Inflammatory macrophage treated with lipopolysaccharide for 4 hours (primary cell): ENCODE measurements around the gene PWP2.
"Not testable (repeated sequence)": the region's sequence is repeated elsewhere in the genome, so short reads cannot be mapped to it uniquely, and the experiment has no call there.

Source experiments
- DNase-seq: peaks from one replicate; pipeline ENCODE4 v3.0.0-alpha.2; 2020

Gene PWP2

GRCh38 chr21:44083631-44084291 lies 23.4 kb upstream of the PWP2 start:
- DNase-seq, result no peak

- peak; percentile 17 for DNase-seq
Observed at GRCh38 chr21:44084496-44085241, 22.5 kb upstream of the PWP2 start.

DNA sequence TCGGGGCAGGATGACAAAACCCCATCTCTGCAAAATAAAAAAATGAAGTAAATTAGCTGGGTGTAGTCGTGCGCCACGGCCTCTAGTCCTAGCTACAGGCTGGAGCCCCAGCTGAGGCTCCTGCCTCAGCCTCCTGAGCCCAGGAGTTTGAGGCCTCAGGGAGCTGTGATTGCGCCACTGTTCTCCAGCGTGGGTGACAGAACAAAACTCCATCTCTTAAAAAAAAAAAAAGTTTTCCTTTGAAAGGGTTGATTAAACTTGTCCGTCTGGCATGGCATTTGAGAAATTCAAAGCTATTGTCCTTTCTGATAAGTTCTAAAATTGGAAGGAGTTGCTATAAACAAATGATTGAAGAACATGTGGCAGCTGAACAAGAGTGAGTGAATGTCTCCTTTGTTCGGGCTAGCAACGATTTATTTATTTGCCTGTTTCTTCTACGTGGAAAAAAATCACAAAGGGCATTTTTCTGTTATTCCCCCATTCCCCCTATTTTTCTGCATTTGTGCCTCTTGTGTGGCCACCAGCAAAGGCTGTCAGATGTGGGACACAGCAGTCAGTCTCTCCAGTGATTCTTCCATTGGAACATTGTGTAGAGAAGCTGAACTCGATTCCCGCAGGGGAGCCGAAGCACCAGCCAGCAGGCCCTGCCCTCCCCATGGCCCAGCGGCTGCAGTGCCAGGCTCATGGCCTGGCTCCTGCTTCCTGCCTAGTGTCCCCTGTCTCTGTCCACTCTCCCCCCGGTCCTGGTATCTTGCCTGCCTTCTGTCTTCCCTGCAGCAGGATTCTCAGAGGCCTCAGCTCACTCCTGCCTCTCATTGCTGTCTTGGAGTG lies 21.5 kb upstream of the PWP2 start:
- DNase-seq, result no peak

DNA sequence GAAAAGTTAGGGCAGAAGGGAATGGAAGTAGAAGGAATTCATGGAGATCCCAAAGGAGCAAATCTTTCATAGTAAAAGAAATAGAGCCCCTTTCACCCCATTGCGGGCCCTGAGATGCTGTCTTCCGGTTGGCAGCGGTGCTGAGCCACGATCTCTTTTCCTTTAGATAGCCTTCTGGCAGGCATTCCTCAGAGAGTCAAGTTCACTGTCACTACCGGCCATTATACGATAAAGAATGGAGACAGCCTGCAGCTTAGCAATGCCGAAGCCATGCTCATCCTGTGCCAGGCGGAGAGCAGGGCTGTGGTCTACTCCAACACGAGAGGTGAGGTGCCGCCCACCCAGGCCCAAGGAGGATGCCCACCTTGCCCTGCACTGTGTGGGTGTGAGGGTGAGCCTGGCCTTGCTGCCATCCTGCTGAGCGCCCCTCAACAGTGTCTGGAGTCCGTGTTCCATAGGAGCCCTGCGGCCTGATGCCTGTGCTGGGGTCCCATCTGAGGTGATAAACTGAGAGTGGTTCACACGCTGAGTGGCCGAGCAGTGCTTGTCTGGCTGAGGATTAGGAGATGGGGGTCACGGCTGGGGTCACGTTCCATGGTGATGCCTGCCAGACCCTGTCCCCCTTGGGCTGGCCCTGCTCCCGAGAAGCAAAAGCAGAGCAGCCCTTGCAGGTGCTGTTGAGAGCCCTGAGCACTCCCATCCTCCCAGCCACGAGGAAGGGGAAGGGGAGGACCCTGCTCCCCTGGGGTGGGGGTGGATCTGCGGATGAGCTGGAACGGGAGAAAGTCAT lies 20.4 kb upstream of the PWP2 start:
- DNase-seq, result no peak

- DNase-seq, result peak; percentile 39
Observed at GRCh38 chr21:44087426-44088400, 19.5 kb upstream of the PWP2 start.

DNA sequence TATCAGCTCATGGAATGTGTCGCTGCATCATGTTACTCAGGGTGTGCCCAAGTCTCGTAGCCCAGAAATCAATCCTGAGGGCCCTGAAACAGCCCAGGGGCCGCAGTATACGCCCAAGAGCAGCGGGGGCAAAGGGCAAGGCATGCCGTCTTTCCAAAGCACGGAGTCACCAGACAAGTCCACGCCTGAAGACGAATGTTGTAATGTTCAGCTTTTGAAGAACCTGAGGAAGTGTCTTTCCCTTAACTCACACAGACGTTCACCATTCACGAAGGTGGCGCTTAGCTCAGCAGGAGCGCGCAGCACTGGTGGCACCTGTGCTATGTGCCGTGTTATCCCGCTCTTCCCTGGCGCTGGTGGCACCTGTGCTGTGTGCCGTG lies 18.8 kb upstream of the PWP2 start:
- DNase-seq, result no peak

DNA sequence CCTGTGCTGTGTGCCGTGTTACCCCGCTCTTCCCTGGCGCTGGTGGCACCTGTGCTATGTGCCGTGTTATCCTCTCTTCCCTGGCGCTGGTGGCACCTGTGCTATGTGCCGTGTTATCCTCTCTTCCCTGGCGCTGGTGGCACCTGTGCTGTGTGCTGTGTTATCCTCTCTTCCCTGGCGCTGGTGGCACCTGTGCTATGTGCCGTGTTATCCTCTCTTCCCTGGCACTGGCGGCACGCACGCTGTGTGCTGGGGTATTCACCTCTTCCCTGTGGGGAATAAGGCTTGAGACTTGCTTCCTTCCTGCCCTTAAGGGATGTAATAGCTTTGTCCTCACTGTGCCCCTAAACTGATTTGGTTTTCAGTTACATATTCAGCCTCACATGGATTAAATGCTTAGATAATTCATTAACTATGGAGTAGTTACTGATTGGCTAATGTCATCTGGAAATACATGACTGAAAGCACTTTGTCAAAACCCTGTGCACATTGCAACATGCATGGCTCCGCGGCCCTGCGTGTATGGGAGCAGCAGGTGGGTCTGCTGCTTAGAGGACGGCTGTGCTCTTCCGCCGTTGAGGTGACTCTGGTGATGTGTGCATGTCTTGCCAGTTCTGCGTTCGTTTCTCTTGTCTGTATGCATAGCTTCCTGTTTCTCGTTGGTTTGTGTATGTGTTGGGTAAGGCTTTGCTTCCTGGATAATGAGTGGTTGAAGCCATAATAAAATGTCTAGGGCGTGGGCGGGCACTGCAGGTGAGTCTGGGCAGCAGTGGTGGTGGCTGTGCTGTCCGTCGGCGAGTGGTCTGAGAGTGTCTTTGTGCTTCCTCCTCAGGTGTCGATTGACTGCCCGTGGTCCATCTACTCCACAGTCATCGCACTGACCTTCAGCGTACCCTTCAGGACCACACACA lies 17.9 kb upstream of the PWP2 start:
- DNase-seq, result peak; percentile 19

DNA sequence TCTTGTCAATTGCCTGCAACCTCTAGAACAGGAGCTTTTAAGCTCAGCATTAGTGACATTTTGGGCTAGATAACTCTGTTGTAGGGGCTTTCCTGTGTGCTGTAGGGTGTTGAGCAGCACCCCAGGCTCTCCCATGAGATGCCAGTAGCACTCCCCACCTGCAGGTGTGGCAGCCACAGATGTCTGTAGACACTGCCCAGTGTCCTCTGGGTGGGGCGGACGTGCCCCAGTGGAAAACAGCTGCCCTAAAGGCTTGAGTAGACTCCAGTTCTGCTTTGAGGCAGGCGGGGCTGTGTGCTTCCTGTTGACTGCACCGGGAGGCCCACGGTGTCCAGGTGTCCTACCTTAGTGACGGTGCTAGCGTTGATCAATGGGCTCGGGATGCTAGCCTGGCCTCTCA lies 16.9 kb upstream of the PWP2 start:
- no peak for DNase-seq

DNA sequence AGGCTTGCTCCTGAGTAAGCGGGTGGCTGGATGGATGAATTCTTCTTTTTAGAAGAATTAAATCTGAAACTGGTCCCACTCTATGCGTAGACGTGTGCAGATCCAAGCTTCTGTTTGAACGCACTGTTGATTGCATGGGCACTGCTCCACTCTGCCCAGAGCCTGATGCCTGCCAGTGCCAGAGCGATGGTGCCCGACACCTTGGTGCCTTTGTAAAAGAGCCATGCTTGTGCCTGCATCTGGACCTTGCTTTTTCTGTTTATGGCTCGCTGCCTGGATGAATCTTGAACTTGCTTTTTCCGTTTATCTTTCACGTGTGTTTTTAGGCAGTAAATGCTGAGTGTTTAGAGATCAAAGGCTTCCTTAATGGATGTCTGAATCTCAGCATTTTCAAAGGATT lies 15.0 kb upstream of the PWP2 start:
- no peak for DNase-seq

- DNase-seq, result no peak
Observed at GRCh38 chr21:44093761-44094160, 13.4 kb upstream of the PWP2 start.

GRCh38 chr21:44094832-44095231 lies 12.4 kb upstream of the PWP2 start:
- DNase-seq, result no peak

DNA sequence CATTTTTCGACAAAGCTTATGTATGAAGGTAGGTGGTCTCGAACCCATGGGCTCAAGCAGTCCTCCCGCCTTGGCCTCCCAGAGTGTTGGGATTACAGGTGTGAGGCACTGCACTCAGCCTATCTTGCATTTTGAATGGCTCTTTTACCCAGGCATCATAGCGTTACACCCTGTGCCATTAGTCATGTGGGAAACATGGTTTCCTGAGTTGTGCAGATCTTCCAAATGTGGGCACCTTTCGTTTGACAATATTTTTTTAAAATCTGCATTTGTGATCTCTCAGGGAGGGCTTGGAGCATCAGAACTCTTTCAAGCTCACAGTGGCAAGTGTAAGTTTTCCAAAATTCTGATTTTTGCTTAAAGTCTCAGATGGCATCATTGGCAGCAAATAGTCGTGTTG lies 8.7 kb upstream of the PWP2 start:
- DNase-seq, result not testable (repeated sequence)

DNA sequence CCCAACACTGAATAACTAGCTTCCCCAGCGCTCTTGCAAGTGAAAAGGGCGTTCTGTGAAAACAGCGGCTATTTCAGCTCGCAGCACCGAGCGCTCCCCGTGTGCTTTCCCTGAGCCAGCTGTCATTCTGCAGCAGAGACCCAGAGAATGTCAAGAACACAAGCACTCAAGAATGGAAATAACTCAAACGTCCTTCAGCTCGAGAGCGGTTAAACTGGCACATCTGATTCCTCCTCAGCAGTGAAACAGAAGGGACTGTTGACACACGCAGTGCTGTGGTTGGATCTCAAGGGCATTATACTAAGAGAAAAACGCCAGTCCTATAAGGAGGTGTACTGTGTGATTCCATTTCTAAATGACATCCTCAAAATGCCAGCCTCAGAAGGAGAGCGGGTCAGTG lies 8.2 kb upstream of the PWP2 start:
- DNase-seq, result not testable (repeated sequence)

DNA sequence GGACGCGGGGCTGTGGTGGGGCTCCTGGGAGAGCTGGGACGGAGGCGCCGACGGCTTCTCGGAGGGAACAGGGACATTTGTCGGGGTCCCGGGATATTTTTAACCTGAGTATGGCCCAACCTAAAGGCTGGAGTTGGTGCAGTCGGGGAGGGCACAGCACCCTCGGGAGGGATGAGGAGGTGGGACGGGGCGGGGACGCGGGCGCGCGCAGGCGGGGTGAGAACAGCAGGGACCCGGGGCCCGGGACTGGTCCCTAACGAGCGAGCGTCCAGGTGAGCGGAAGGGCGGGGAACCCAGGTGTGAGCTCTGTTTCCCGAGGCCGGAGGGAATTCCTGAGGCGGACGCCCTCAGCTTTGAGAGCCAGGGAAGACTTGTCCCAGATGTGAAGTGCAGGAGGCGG lies 390 bp downstream of the PWP2 start:
- DNase-seq, result not testable (repeated sequence)

GRCh38 chr21:44113702-44114371 lies 6.6 kb downstream of the PWP2 start:
- DNase-seq, result not testable (repeated sequence)

DNA sequence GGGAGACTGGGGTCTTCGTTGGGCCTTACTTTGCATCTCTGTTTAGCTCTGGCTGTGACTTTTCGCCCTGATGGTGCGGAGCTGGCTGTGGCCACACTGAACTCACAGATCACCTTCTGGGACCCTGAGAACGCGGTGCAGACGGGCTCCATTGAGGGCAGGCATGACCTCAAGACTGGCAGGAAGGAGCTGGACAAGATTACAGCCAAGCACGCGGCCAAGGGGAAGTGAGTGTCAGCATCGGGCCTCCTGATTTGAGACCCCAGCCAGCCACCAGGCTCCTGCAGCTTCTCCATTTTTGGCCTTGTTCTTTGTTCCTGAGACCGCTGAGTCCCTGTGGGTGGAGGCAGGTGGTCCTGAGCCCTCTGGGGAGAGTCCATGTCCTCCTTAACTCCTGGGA lies 14.9 kb downstream of the PWP2 start:
- not testable (repeated sequence) for DNase-seq

- not testable (repeated sequence) for DNase-seq
Observed at GRCh38 chr21:44127827-44128226, 20.6 kb downstream of the PWP2 start.

DNA sequence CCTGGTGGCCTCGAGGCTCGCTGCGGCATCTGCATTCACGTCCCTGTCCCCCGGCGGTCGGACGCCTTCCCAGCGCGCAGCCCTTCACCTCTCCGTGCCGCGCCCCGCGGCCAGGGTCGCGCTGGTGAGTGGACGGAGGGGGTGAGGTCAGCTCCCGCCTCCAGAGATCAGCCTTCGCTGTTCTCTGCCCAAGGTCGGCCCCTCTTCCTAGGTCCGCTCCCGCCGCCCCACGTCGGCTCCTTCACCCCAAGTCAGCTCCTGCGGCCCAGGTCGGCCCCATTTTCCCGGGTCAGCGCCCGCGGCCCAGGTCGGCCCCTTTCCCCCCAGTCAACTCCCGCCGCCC lies 26.5 kb downstream of the PWP2 start:
- DNase-seq, result not testable (repeated sequence)

DNA sequence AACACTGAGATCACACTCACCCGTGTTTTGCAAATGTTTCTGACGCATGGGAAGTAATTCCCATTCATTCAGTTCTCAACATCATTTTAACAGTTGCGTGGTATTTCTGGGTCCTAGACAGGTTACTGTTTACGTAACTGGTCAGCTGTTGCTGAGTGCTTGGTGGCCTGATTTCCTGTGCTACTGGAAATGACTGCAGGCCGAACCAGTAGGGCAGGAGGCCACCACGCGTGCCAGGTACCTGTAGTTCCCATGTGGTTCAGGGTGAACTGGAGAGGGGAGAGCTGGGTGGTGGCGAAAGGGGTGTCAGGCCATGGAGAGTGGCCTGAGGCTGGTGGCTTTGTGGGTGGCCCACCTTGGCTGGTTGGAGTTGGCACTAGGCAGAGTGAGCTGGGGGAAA lies 27.5 kb downstream of the PWP2 start:
- DNase-seq, result not testable (repeated sequence)

GRCh38 chr21:44138039-44138438 lies 30.8 kb downstream of the PWP2 start:
- not testable (repeated sequence) for DNase-seq
